Measurements from ENCODE around the gene RPA3.

GRCh38 chr7:7614018-7614741 is 104.2 kb downstream of the RPA3 start:
- TF ChIP-seq POLR2AphosphoS5 (IDR thresholded peaks at IDR 0.05) (no peak), CTCF (IDR thresholded peaks at IDR 0.05) (no peak), POLR2A (IDR thresholded peaks at IDR 0.05) (no peak), EP300 (IDR thresholded peaks at IDR 0.05) (no peak)

All from upper lobe of left lung (tissue), 4 donors.